Measurements from ENCODE around the gene TUFT1.
"Not testable (repeated sequence)": the region's sequence is repeated elsewhere in the genome, so short reads cannot be mapped to it uniquely, and the experiment has no call there.

Gene TUFT1

DNA sequence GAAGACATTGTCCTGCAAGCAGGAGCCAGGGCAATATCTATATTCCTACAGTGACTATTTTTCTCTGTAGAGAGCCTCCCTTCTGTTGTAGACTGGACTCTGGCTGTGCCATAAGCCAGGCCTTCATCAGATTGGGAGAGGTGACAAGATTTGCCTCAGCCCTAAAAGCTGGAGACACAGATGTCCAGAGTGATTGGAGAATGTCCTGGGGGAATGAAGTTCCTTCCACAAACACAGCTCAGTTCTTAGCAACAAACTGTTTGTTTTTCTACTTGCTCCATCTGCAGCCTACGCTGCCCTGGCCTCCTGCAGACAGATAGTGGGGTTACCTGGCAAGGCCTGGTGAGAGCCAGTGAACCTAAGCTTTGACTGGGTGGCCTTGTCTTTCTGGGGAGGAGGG lies 41.8 kb downstream of the TUFT1 start:
- DNase-seq = no peak

DNA sequence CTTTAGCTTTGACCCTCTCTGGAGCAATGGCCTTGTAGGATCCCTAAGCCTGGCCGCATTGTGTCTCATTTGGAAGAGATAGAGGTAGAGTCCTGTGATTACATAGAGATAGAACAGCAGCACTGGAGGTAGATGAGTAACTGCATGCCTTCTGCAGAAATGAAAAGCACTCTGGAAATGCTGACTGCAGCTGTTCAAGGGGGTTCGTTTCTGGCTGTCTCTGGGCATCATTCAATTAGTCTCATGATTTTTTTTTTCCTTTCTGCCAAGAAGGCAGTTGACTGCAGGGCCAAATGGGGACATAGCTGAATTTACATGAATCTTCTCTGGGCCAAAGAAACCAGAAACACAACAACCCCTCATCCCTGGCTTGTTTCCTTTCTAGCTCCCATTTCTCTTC lies 43.7 kb downstream of the TUFT1 start:
- DNase-seq = no peak

DNA sequence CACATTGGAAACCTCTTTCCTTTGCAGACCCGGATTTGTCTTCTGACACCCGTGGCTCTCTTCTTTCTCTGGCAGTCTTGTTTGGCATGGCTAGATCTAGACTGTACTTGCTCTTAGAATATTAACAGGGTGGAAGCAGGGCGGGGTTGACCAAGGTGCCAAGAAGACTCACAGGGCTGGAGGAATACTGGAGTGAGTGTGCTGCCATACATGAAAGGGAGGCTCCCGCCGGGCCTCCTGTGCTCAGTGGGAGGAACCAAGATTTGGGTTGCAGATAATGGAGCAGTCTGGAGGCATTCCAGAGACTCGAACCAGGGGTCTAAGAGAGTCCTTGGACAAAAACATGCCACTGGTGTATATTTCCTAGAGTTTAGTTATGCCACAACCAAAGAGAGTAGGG lies 44.2 kb downstream of the TUFT1 start:
- no peak for DNase-seq

DNA sequence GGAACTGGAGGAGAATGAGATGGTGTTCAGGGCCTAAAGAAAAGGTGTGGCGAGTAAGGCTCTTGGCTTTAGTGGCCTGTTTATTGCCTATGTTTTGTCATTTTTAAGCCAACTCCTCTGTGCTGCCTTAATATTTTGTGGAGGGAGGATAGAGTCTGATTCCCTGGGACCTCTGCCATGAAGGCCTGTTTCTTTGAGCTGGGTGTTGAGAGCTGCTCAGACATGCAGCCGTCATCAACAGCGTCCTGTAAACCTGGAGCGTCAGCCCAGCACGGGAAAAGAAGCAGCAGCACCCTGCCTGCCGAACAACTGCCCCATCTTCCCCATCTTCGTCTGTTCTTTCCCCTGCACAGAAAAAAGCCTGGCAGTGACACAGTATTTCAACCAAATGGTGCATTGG lies 44.7 kb downstream of the TUFT1 start:
- no peak for DNase-seq

- peak; percentile 42 for DNase-seq
Observed at GRCh38 chr1:151585622-151586021, 45.5 kb downstream of the TUFT1 start.

DNA sequence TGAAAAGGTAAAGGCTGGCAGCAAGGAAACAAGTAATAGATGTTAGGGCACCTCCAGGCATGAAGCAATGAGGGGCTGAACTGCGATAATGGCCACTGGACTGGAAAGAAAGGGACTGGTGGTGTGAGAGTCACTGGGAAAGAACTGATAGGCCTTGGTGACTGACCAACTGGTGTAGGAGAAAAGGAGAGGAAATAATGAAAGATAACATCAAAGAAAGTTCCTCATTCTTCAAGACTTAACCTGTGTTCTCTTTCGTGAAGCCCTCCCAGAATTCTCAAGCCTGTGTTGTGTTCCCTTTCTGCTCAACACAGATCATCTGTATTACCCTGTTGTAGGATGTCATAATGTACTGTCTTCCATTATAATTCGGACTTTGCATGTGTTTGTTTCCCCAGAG lies 50.9 kb downstream of the TUFT1 start:
- DNase-seq = no peak

DNA sequence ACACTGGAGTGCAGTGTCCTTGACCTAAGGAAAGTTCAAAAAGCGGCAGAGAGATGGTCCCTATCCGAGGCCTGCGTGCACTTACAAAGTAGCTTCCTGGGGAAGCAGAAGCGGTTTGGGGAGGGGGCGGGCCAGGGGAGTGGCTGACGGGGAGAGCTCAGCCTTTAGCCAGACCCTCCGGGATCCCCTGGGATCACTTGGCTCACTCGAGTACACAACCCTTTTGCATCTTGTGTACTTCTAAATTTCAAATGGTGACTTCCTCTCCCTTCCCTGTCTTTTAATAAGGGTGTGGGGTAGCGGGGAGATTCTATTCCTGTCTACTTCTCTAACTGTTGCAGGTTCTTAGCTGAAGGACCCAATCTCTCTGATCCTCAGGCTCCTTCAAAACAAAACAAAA lies 53.6 kb downstream of the TUFT1 start:
- no peak for DNase-seq

- no peak for DNase-seq
Observed at GRCh38 chr1:151594143-151594625, 54.1 kb downstream of the TUFT1 start.

DNA sequence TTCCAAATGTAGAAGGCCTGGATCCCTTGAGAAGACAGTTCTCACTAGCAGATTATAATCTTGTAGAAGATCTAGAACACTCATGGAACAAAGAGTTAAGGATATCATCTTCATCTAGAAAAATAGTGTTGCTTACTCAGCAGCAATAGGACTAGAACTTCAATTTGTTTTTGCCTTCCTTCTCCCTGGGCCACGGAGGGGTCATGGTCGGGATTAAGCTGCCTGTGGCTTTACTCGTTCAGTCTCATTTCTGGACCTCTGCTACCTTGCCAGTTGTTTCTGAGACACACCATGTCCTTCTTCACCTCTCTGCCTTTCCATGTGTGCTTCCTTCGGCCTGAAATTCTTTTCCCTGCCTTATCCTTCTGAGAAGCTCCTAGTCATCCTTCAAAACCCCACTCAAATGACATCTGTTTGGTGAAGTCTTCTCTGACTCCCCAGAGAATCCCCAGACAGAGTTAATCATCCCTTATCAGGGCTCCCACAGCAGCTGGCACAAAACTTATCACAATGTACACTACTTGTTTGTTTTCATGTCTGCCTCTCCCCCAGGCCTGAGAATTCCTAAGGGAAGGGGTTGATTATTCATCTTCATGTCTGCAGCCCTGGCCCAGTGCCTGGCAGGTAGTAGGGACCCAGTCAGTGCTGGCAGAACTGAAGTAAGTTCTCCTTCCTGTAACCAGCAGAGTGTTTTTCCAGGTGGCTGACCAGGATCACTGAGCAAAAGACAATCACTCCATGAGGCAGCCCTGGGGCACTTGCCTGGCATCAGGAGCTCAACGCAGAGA lies 56.3 kb downstream of the TUFT1 start:
- DNase-seq = no peak

DNA sequence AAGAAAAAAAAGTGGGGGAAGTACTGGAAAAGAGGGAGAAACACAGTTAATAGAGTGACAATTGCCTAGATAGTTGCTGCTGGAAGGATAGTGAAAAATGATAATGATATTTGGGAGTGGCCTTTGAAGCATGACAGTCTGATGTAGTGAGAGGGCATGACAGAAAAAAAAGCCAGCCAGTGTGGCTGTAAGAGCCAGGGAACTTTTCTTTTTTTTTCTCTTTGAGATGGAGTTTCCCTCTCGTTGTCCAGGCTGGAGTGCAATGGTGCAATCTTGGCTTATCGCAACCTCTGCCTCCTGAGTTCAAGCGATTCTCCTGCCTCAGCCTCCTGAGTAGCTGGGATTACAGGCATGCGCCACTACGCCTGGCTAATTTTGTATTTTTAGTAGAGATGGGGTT lies 62.4 kb downstream of the TUFT1 start:
- DNase-seq = not testable (repeated sequence)

DNA sequence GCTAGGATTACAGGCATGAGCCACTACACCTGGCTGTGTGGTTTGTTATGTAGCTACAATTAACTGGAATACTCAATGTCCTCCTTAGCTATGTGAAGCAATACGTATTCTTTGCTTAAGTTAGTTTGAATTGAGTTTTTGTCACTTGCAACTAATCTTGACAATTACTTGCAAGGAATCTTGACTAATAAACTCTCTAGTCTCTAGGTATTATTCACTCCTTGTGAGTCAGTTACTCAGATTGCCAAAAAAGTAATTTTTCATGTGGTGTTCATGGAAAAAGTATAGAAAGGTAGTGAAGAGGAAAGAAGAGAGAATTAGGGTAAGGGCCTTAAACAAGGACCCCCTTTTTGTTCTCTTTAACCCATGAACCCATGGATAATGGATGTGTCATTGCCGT lies 64.2 kb downstream of the TUFT1 start:
- no peak for DNase-seq

GRCh38 chr1:151606384-151606783 lies 66.3 kb downstream of the TUFT1 start:
- DNase-seq = no peak

GRCh38 chr1:151606857-151607256 lies 66.7 kb downstream of the TUFT1 start:
- no peak for DNase-seq

GRCh38 chr1:151610142-151610541 lies 70.0 kb downstream of the TUFT1 start:
- DNase-seq = no peak

- no peak for DNase-seq
Observed at GRCh38 chr1:151611288-151611790, 71.2 kb downstream of the TUFT1 start.

- peak; percentile 79 for DNase-seq
Observed at GRCh38 chr1:151611832-151612500, 71.9 kb downstream of the TUFT1 start, which contains the start of gene SNX27. Gene SNX27 (plus strand): TSS chr1:151612050. CDS start chr1:151612202, 152 bp downstream.

GRCh38 chr1:151612501-151613281 lies 72.6 kb downstream of the TUFT1 start:
- no peak for DNase-seq

GRCh38 chr1:151613282-151613780 lies 73.2 kb downstream of the TUFT1 start:
- no peak for DNase-seq

DNA sequence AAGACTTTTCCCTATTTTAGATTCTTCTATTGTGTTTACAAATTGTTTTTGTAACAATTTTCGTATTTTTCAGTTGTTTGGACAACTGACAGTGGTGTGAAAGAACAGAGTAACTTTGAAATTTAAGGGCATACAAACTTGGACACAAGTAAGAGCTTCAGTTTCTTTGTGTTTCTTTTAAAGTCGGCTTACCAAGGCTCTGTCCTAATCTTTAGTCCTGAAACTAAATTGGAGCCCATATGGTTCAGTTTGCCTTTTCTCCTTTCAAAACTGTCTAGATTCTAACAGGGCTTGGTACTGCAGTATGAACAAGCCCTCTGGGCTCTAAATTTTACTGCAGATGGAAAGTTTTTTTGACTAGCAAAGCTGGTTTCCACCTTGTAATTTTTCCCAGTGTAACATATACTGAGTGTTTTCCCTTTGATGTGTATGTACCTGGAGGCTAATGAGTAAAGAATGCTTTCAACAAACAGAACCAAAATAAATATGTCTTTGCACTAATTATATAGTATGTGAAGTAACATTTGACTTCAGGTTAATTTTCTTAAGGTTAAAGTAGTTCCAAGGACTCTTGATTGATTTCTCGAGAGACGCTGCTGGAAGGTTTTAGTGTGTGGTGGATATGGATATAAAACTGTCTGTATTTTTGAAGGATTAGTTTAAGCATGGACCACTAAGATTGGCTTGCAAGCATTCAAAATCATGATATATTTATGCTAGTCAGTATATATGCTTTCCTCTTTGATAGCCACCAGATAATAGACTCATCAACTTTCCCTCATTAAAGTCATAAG lies 75.8 kb downstream of the TUFT1 start:
- DNase-seq = no peak

DNA sequence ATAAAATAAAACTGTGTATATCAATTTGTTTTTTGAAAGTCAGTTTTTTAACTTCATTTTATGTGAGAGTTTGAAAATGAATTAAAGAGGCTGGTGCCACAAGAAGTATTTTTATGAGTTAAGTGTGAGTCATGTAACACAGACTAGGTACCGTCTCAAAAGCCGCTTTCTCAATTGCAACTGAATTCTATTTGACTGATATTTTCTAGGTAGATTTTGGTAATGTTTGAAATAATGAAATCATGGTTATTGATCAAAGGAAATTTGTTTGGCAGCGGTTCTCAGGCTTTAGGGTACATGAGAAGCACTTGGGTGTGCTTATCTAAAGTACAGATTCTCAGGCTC lies 76.4 kb downstream of the TUFT1 start:
- DNase-seq = no peak

GRCh38 chr1:151618003-151618402 lies 77.9 kb downstream of the TUFT1 start:
- no peak for DNase-seq

DNA sequence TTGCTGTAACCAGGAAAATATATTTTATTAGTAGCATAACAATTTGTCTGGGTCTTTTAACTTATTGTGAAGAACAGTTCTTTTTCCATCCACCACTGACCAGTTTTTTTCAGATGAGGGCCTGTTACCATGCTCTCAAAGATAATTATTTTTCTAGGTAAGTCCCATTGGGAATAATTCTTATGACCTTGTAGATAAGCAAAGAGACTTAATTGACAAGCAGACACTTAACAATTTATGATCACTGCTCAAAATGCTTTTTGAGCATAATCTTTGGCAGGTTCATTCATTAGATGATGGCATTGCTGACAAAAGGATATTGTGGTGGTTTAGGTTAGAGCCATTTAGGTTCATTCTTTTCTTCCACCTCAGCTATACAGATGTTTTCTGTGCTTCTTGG lies 78.4 kb downstream of the TUFT1 start:
- no peak for DNase-seq
